Measurements from ENCODE around the gene RASGRF2.

- TF ChIP-seq CTCF (IDR thresholded peaks at IDR 0.05; ENCODE audit: control extremely low read depth in 1 of 3, insufficient read depth in 1 of 3, low read depth in 1 of 3, low read length in 3 of 3) (no peak), EZH2 (IDR thresholded peaks at IDR 0.05; ENCODE audit: low read depth, low read length, severe bottlenecking) (no peak), MAX (IDR thresholded peaks at IDR 0.05) (no peak), POLR2AphosphoS5 (IDR thresholded peaks at IDR 0.05; ENCODE audit: low read depth, low read length) (no peak), EGR1 (IDR thresholded peaks at IDR 0.05; ENCODE audit: borderline replicate concordance, low read depth, low read length) (no peak), BRCA1 (IDR thresholded peaks at IDR 0.05; ENCODE audit: low read depth, low read length) (no peak), POLR2A (IDR thresholded peaks at IDR 0.05; ENCODE audit: control extremely low read depth in 1 of 2, low read depth in 2 of 2, low read length in 2 of 2) (no peak), KDM4A (IDR thresholded peaks at IDR 0.05; ENCODE audit: low read depth, low read length, severe bottlenecking) (no peak), POU5F1 (IDR thresholded peaks at IDR 0.05; ENCODE audit: low read depth, low read length) (no peak), MAFK (IDR thresholded peaks at IDR 0.05; ENCODE audit: low read depth, low read length) (no peak), YY1 (IDR thresholded peaks at IDR 0.05; ENCODE audit: low read depth, low read length) (no peak)
Measured at GRCh38 chr5:80921026-80921425, 39.1 kb upstream of the RASGRF2 start.

Measured in H1 (cell line).